Parathyroid adenoma (tissue), 2 donors: ENCODE data around the gene HOXB3.
A peak's percentile ranks its signal among the peaks of the same experiment; 100 is the strongest.
"Not testable (repeated sequence)": the region's sequence is repeated elsewhere in the genome, so short reads cannot be mapped to it uniquely, and the experiment has no call there.

Experiments used
- H2AFZ ChIP-seq: fragments of 300-600 bp; sonication (generic); one replicate; pipeline ENCODE4 v1.7.0; 2017; ENCODE audit warnings: antibody characterized with exemption, mild to moderate bottlenecking
- H3K27ac ChIP-seq: fragments of 300-600 bp; sonication (generic); one replicate; pipeline ENCODE4 v1.7.0; 2017
- H3K27me3 ChIP-seq: fragments of 300-600 bp; sonication (generic); one replicate; pipeline ENCODE4 v1.7.0; 2017; ENCODE audit warnings: low read length; ENCODE audit not compliant: control insufficient read depth, insufficient read depth
- H3K36me3 ChIP-seq: fragments of 300-600 bp; sonication (generic); one replicate; pipeline ENCODE4 v1.7.0; 2017; ENCODE audit warnings: low read length; ENCODE audit not compliant: control insufficient read depth, insufficient read depth
- H3K4me1 ChIP-seq: fragments of 300-600 bp; sonication (generic); one replicate; pipeline ENCODE4 v1.7.0; 2017; ENCODE audit warnings: control low read depth
- H3K4me2 ChIP-seq: fragments of 300-600 bp; sonication (generic); one replicate; pipeline ENCODE4 v1.7.0; 2017; ENCODE audit warnings: low read length
- H3K4me3 ChIP-seq: fragments of 300-600 bp; sonication (generic); one replicate; pipeline ENCODE4 v1.7.0; 2017; ENCODE audit warnings: low read depth, low read length
- H3K79me2 ChIP-seq: fragments of 300-600 bp; sonication (generic); one replicate; pipeline ENCODE4 v1.7.0; 2017; ENCODE audit warnings: control low read depth
- H3K9ac ChIP-seq: fragments of 300-600 bp; sonication (generic); one replicate; pipeline ENCODE4 v1.7.0; 2017; ENCODE audit warnings: mild to moderate bottlenecking
- H3K9me3 ChIP-seq: fragments of 300-600 bp; sonication (generic); one replicate; pipeline ENCODE4 v1.7.0; 2017; ENCODE audit warnings: low read length; ENCODE audit not compliant: control insufficient read depth
- CTCF ChIP-seq: fragments of 300-600 bp; sonication (generic); IDR thresholded peaks from one replicate; pipeline ENCODE4 v1.7.0; 2017; ENCODE audit warnings: antibody characterized with exemption, mild to moderate bottlenecking
- donor health status: primary hyperparathyroidism.

The HOXB3 gene

GRCh38 chr17:48510761-48511604, 79.1 kb downstream of the HOXB3 start:
- Histone ChIP-seq H3K4me1 (peaks cover 3% of the 10 kb centered on the region), H3K9ac (no peak overlapping the region), H3K79me2 (no peaks in the 10 kb centered on the region), H3K36me3 (no peaks in the 10 kb centered on the region), H3K27ac (no peak overlapping the region), H2AFZ (no peak overlapping the region), H3K27me3 (no peaks in the 10 kb centered on the region), H3K4me2 (peak overlapping the region; percentile 18), H3K9me3 (no peaks in the 10 kb centered on the region), H3K4me3 (no peak overlapping the region)
- no peak for TF ChIP-seq CTCF

GRCh38 chr17:48510381-48510760, 79.7 kb downstream of the HOXB3 start:
- no peaks in the 10 kb centered on the region for H3K79me2 ChIP-seq
- no peak overlapping the region for H2AFZ ChIP-seq
- H3K4me3 ChIP-seq, result no peak overlapping the region
- no peaks in the 10 kb centered on the region for H3K27me3 ChIP-seq
- no peaks in the 10 kb centered on the region for H3K36me3 ChIP-seq
- no peaks in the 10 kb centered on the region for H3K9me3 ChIP-seq
- no peak overlapping the region for H3K27ac ChIP-seq
- TF ChIP-seq CTCF, result no peak
- peaks cover 3% of the 10 kb centered on the region for H3K4me1 ChIP-seq
- H3K4me2 ChIP-seq, result peak overlapping the region; percentile 18
- H3K9ac ChIP-seq, result no peak overlapping the region

- not testable (repeated sequence) for H3K4me1 ChIP-seq, H3K27me3 ChIP-seq, H3K79me2 ChIP-seq, H3K9me3 ChIP-seq, H3K36me3 ChIP-seq, H3K4me2 ChIP-seq, H3K27ac ChIP-seq, H3K4me3 ChIP-seq, H3K9ac ChIP-seq, H2AFZ ChIP-seq
Observed at GRCh38 chr17:48509708-48510107, 80.3 kb downstream of the HOXB3 start.

- no peaks in the 10 kb centered on the region for H3K79me2 ChIP-seq
- no peaks in the 10 kb centered on the region for H3K36me3 ChIP-seq
- no peaks in the 10 kb centered on the region for H3K27me3 ChIP-seq
- no peak overlapping the region for H2AFZ ChIP-seq
- H3K9me3 ChIP-seq, result no peaks in the 10 kb centered on the region
- peaks cover 3% of the 10 kb centered on the region for H3K4me1 ChIP-seq
- H3K27ac ChIP-seq, result no peak overlapping the region
- H3K4me3 ChIP-seq, result no peak overlapping the region
- TF ChIP-seq CTCF, result no peak
- no peak overlapping the region for H3K4me2 ChIP-seq
- no peak overlapping the region for H3K9ac ChIP-seq
Observed at GRCh38 chr17:48506246-48506645, 83.8 kb downstream of the HOXB3 start.

GRCh38 chr17:48505788-48506187, 84.3 kb downstream of the HOXB3 start:
- Histone ChIP-seq H3K79me2 (no peaks in the 10 kb centered on the region), H3K4me2 (no peak overlapping the region), H3K36me3 (no peaks in the 10 kb centered on the region), H3K27me3 (no peaks in the 10 kb centered on the region), H3K9ac (no peak overlapping the region), H3K4me3 (no peak overlapping the region), H2AFZ (no peak overlapping the region), H3K9me3 (no peaks in the 10 kb centered on the region), H3K4me1 (peaks cover 1% of the 10 kb centered on the region), H3K27ac (no peak overlapping the region)
- TF ChIP-seq CTCF, result no peak
